Neural cell (in vitro differentiated cells): ENCODE results near the gene CACUL1. TPM values are rescaled to one million over a fixed set of nuclear protein-coding genes. Genes with fewer than 3 reads are reported as not detected.

Source experiments
- H2AFZ ChIP-seq: fragments of 200-600, 300-800 bp; sonication (generic), shearing (Covaris generic); 2 replicates; pipeline ENCODE4 v1.6.0; 2014; ENCODE audit warnings: low read depth, mild to moderate bottlenecking, antibody characterized with exemption, low read length, moderate library complexity
- H3F3A ChIP-seq: fragments of 200-600 bp; shearing (Covaris generic); 2 replicates; pipeline ENCODE4 v1.6.1; 2016; ENCODE audit warnings: mild to moderate bottlenecking, moderate library complexity, mixed read lengths, antibody characterized with exemption, low read length; ENCODE audit not compliant: insufficient read depth, poor library complexity, severe bottlenecking
- H3K27ac ChIP-seq: fragments of 200-600, 300-800 bp; sonication (generic), shearing (Covaris generic); 2 replicates; pipeline ENCODE4 v1.5.1; 2014; ENCODE audit warnings: mild to moderate bottlenecking, low read length, moderate library complexity
- H3K27me3 ChIP-seq: fragments of 300-800, 200-600 bp; sonication (generic), shearing (Covaris generic); 2 replicates; pipeline ENCODE4 v1.6.0; 2014; ENCODE audit warnings: mild to moderate bottlenecking, low read depth, low read length, moderate library complexity; ENCODE audit not compliant: insufficient read depth
- H3K36me3 ChIP-seq: fragments of 300-800, 200-600 bp; sonication (generic), shearing (Covaris generic); 2 replicates; pipeline ENCODE4 v1.5.1; 2014; ENCODE audit warnings: mild to moderate bottlenecking, antibody characterized with exemption, low read length, moderate library complexity; ENCODE audit not compliant: insufficient read depth
- H3K4me2 ChIP-seq: fragments of 300-800, 200-600 bp; sonication (generic), shearing (Covaris generic); 2 replicates; pipeline ENCODE4 v1.6.0; 2014; ENCODE audit warnings: mild to moderate bottlenecking, low read length
- H3K4me3 ChIP-seq: fragments of 300-800, 200-600 bp; sonication (generic), shearing (Covaris generic); 2 replicates; pipeline ENCODE4 v1.5.1; 2014; ENCODE audit warnings: mild to moderate bottlenecking, low read length, moderate library complexity
- H3K79me2 ChIP-seq: fragments of 200-600 bp; shearing (Covaris generic); replicated peaks from 2 replicates; pipeline ENCODE4 v1.6.0; 2014; ENCODE audit warnings: mild to moderate bottlenecking, low read length, moderate library complexity; ENCODE audit not compliant: insufficient read depth
- H3K9ac ChIP-seq: fragments of 300-800, 200-600 bp; sonication (generic), shearing (Covaris generic); 2 replicates; pipeline ENCODE4 v1.6.1; 2016; ENCODE audit warnings: mild to moderate bottlenecking, low read length, mixed read lengths
- H3K9me2 ChIP-seq: fragments of 200-600 bp; shearing (Covaris generic); 2 replicates; pipeline ENCODE4 v1.6.1; 2016; ENCODE audit warnings: mild to moderate bottlenecking, low read length, mixed read lengths; ENCODE audit not compliant: insufficient read depth
- H3K9me3 ChIP-seq: fragments of 200-600, 300-800 bp; sonication (generic), shearing (Covaris generic); 2 replicates; pipeline ENCODE4 v1.6.1; 2016; ENCODE audit warnings: mild to moderate bottlenecking, mixed run types, low read length, moderate library complexity, mixed read lengths
- H4K20me1 ChIP-seq: fragments of 200-600 bp; shearing (Covaris generic); 2 replicates; pipeline ENCODE4 v1.6.1; 2016; ENCODE audit warnings: mild to moderate bottlenecking, mixed run types; ENCODE audit not compliant: insufficient read depth
- CTCF ChIP-seq: fragments of 450-650 bp; IDR thresholded peaks from 2 replicates; pipeline ENCODE4 v1.5.1; 2014; ENCODE audit warnings: antibody characterized with exemption, mild to moderate bottlenecking, moderate library complexity; ENCODE audit not compliant: poor library complexity, severe bottlenecking
- EP300 ChIP-seq: fragments of 450-650 bp; conservative IDR thresholded peaks from 2 replicates; pipeline ENCODE4 v1.6.1; 2014; ENCODE audit warnings: antibody characterized with exemption, mild to moderate bottlenecking, moderate library complexity; ENCODE audit not compliant: poor library complexity, severe bottlenecking
- EZH2 ChIP-seq: fragments of 200-600, 300-800 bp; shearing (Covaris generic), sonication (generic); IDR thresholded peaks from 2 replicates; pipeline ENCODE4 v1.6.1; 2014; ENCODE audit warnings: antibody characterized with exemption, low read length, borderline replicate concordance, mild to moderate bottlenecking; ENCODE audit not compliant: insufficient read depth, poor library complexity, severe bottlenecking
- MXI1 ChIP-seq: fragments of 450-650 bp; conservative IDR thresholded peaks from 2 replicates; pipeline ENCODE4 v1.6.1; 2014; ENCODE audit warnings: antibody characterized with exemption, mild to moderate bottlenecking; ENCODE audit not compliant: poor library complexity, severe bottlenecking
- POLR2AphosphoS5 ChIP-seq: IDR thresholded peaks from 2 replicates; pipeline ENCODE4 v1.6.1; 2012
- RAD21 ChIP-seq: fragments of 450-650 bp; conservative IDR thresholded peaks from 2 replicates; pipeline ENCODE4 v1.6.1; 2014; ENCODE audit warnings: antibody characterized with exemption, mild to moderate bottlenecking, moderate library complexity
- SMC3 ChIP-seq: fragments of 450-650 bp; conservative IDR thresholded peaks from 2 replicates; pipeline ENCODE4 v1.6.1; 2014; ENCODE audit warnings: antibody characterized with exemption, mild to moderate bottlenecking, moderate library complexity; ENCODE audit not compliant: poor library complexity
- TAF1 ChIP-seq: IDR thresholded peaks from 2 replicates; pipeline ENCODE4 v1.6.1; 2012; ENCODE audit warnings: low read depth
- polyA plus RNA-seq: library from polyadenylated mRNA; depleted of rRNA; stranded (reverse); fragments of >200 nt; gene quantifications from 2 replicates; pipeline ENCODE4 v1.2.3, GENCODE V29; 2014
- TF ChIP-seq, protein P1 (sequence below): IDR thresholded peaks from 2 replicates; pipeline ENCODE4 v1.6.1; 2012; ENCODE audit warnings: borderline replicate concordance

The CACUL1 gene
- polyA plus RNA-seq, 1 donor from 2014 or later = 12.8 TPM

DNA sequence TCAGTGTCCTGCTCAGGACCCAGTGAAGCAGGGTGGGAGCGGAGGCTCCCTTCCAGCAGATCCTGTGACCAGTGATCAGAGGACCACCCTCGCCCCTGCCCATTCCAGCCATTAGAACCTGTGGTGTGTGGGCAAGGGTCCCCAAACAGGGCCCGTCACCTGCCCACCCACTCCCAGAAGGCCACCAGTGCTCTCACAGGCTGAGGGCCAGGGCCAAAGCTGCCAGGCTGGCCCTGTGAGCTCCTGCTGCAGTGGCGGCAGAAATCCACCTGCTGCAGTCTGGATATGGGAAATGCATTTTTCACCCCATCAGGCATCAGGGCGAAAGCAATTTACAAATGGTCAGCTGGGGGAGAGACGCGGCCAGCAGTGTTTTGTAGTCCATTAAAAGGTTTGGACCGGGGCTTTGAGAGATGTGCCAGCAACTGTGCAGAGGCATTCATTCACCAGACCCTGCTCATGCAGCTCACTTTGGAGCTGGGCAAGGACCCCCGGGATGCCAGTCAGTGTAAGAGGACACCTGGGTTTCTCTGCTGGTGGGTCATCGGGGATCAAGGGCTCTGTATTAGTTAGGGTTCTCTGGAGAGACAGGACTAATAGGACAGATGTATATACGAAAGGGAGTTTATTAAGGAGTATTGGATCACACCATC lies 84.2 kb downstream of the CACUL1 start:
- Histone ChIP-seq H3K27ac (no peak overlapping the region), H3K9me2 (no peaks in the 10 kb centered on the region), H3K9ac (no peak overlapping the region), H2AFZ (no peak overlapping the region), H3F3A (no peaks in the 10 kb centered on the region), H3K4me2 (no peak overlapping the region), H4K20me1 (no peaks in the 10 kb centered on the region), H3K4me3 (no peak overlapping the region), H3K36me3 (no peaks in the 10 kb centered on the region), H3K27me3 (no peaks in the 10 kb centered on the region), H3K9me3 (no peaks in the 10 kb centered on the region), H3K79me2 (no peaks in the 10 kb centered on the region)
- no peak for TF ChIP-seq TAF1
- no peak for TF ChIP-seq EZH2

DNA sequence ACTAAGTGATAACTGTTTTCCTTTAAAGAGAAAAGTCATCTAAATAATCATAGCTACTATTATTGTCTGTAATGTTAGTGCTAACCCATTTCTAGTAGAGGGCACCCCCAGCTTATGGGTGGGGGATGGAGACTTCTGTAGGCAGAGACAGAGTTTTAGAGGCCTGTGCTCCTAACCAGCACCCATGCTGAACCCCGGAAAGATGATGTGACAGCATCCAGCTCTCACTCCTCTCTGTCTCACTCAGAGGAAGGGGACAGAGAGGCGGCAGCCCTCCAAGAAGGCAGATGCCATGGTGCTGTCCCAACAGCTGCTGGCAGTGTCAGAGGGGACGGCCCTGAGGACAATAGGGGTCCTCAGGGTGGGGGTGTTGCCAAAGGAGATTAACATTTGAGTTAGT lies 84.9 kb downstream of the CACUL1 start:
- H3F3A ChIP-seq = no peaks in the 10 kb centered on the region
- no peak overlapping the region for H3K9ac ChIP-seq
- no peak overlapping the region for H3K4me2 ChIP-seq

More for the DNA sequence above, 84.9 kb downstream of the CACUL1 start:
- Histone ChIP-seq H2AFZ (no peak overlapping the region), H3K36me3 (no peaks in the 10 kb centered on the region), H3K9me3 (no peaks in the 10 kb centered on the region), H3K4me3 (no peak overlapping the region), H3K27ac (no peak overlapping the region), H4K20me1 (no peaks in the 10 kb centered on the region), H3K79me2 (no peaks in the 10 kb centered on the region), H3K9me2 (no peaks in the 10 kb centered on the region), H3K27me3 (no peaks in the 10 kb centered on the region)
- TF ChIP-seq RAD21 (no peak), SMC3 (no peak), CTCF (no peak), MXI1 (no peak), TAF1 (no peak), EZH2 (no peak), EP300 (no peak), POLR2AphosphoS5 (no peak)
- TF ChIP-seq, protein P1, sequence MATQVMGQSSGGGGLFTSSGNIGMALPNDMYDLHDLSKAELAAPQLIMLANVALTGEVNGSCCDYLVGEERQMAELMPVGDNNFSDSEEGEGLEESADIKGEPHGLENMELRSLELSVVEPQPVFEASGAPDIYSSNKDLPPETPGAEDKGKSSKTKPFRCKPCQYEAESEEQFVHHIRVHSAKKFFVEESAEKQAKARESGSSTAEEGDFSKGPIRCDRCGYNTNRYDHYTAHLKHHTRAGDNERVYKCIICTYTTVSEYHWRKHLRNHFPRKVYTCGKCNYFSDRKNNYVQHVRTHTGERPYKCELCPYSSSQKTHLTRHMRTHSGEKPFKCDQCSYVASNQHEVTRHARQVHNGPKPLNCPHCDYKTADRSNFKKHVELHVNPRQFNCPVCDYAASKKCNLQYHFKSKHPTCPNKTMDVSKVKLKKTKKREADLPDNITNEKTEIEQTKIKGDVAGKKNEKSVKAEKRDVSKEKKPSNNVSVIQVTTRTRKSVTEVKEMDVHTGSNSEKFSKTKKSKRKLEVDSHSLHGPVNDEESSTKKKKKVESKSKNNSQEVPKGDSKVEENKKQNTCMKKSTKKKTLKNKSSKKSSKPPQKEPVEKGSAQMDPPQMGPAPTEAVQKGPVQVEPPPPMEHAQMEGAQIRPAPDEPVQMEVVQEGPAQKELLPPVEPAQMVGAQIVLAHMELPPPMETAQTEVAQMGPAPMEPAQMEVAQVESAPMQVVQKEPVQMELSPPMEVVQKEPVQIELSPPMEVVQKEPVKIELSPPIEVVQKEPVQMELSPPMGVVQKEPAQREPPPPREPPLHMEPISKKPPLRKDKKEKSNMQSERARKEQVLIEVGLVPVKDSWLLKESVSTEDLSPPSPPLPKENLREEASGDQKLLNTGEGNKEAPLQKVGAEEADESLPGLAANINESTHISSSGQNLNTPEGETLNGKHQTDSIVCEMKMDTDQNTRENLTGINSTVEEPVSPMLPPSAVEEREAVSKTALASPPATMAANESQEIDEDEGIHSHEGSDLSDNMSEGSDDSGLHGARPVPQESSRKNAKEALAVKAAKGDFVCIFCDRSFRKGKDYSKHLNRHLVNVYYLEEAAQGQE = no peak
